Measurements from ENCODE around the gene OMP.

GRCh38 chr11:77123591-77123990 is 21.0 kb downstream of the OMP start:
- TF ChIP-seq POLR2AphosphoS5 (IDR thresholded peaks at IDR 0.05; ENCODE audit: low read depth, low read length) (no peak), TAF1 (IDR thresholded peaks at IDR 0.05; ENCODE audit: borderline replicate concordance, low read depth, low read length) (no peak)

Data from GM12892 (cell line).